Karpas-422 (cell line): Measurements from ENCODE around the gene RPA3. TPM values are rescaled to one million over a fixed set of nuclear protein-coding genes. Genes with fewer than 3 reads are reported as not detected.

ENCODE experiments used
- DNase-seq: peaks from one replicate; pipeline ENCODE4 v3.0.0-alpha.2; 2015
- H2AFZ ChIP-seq: fragments of 200-600 bp; sonication (generic); 2 replicates; pipeline ENCODE4 v1.6.1; 2014; ENCODE audit warnings: antibody characterized with exemption, low read length, mixed read lengths
- H3K27ac ChIP-seq: fragments of 200-600 bp; sonication (generic); 2 replicates; pipeline ENCODE4 v1.5.1; 2014; ENCODE audit warnings: mild to moderate bottlenecking, low read length, moderate library complexity
- H3K27me3 ChIP-seq: fragments of 200-600 bp; sonication (generic); 2 replicates; pipeline ENCODE4 v1.6.1; 2014; ENCODE audit warnings: low read length, mixed read lengths
- H3K36me3 ChIP-seq: fragments of 200-600 bp; sonication (generic); 2 replicates; pipeline ENCODE4 v1.6.1; 2014; ENCODE audit warnings: low read length, mixed read lengths; ENCODE audit not compliant: insufficient read depth
- H3K4me1 ChIP-seq: fragments of 200-600 bp; sonication (generic); 2 replicates; pipeline ENCODE4 v1.6.1; 2014; ENCODE audit warnings: mild to moderate bottlenecking, low read length, mixed read lengths
- H3K4me2 ChIP-seq: fragments of 200-600 bp; sonication (generic); 2 replicates; pipeline ENCODE4 v1.6.1; 2014; ENCODE audit warnings: low read length, low read depth, mild to moderate bottlenecking; ENCODE audit not compliant: poor library complexity, severe bottlenecking
- H3K4me3 ChIP-seq: fragments of 200-600 bp; sonication (generic); 2 replicates; pipeline ENCODE4 v1.5.1; 2014; ENCODE audit warnings: mild to moderate bottlenecking, antibody characterized with exemption, low read length, mixed read lengths
- H3K79me2 ChIP-seq: fragments of 200-600 bp; sonication (generic); 2 replicates; pipeline ENCODE4 v1.6.1; 2014; ENCODE audit warnings: mild to moderate bottlenecking, low read length, mixed read lengths
- H3K9ac ChIP-seq: fragments of 200-600 bp; sonication (generic); 2 replicates; pipeline ENCODE4 v1.6.0; 2014; ENCODE audit warnings: low read length
- H3K9me2 ChIP-seq: fragments of 200-600 bp; sonication (generic), shearing (Covaris generic); replicated peaks from 2 replicates; pipeline ENCODE4 v1.6.0; 2014; ENCODE audit warnings: mild to moderate bottlenecking, low read length, moderate library complexity; ENCODE audit not compliant: insufficient read depth
- H3K9me3 ChIP-seq: fragments of 300-700, 200-600 bp; sonication (generic); 2 replicates; pipeline ENCODE4 v1.6.1; 2014; ENCODE audit warnings: low read length, mixed read lengths
- H4K20me1 ChIP-seq: fragments of 200-600 bp; sonication (generic); 2 replicates; pipeline ENCODE4 v1.6.1; 2014; ENCODE audit warnings: mild to moderate bottlenecking, antibody characterized with exemption, low read length, low read depth; ENCODE audit not compliant: insufficient read depth
- total RNA-seq: library from RNA; depleted of rRNA; stranded (reverse); fragments of >200 nt; shearing (Covaris generic); gene quantifications from 2 replicates; pipeline ENCODE4 v1.2.3, GENCODE V29; 2014; ENCODE audit warnings: low replicate concordance

The RPA3 gene
- total RNA-seq, 1 experiment from 2014 or later, result 44.0 TPM

DNA sequence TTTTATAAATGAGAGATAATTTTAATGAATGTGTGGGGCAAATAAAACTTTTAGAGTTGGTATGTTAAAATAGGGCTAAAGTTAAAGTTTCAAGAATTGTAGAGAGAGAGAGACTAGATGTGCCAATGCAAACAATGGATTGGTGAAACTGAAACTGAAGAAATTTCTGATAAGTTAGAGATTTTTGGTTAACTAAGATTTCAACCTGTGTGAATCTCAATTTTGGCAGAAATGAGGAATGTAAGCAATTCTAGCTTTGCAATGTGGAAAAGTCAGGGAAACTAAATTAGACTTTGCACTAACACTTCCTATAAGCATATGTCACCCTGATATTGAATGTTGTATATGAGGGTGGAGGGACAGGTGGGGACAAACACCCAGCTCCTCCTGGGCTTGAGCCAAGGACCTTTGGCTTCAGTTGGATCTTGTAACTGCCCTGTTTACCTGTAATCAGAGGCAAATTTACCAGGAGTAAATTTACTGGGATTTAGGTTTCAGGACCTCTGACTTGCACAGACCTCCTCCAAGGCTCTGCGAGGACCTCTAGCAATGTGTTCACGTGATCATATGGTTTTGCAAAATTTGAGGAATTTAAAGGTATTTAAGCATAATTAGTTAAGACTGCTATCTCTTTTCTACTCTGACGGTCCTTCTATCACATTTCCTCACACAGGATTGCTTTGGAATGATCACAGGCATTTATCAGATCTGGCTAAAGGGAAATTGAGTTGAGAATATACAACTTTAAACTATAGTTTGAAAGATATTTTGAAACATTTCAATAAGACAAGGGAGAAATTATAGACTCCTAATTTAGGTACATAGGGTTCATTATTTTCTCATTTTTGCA, 33.1 kb upstream of the RPA3 start:
- Histone ChIP-seq H3K27ac (no peak overlapping the region), H3K9me2 (no peaks in the 10 kb centered on the region), H3K36me3 (no peaks in the 10 kb centered on the region), H3K9ac (no peak overlapping the region), H3K27me3 (no peaks in the 10 kb centered on the region), H3K4me2 (no peak overlapping the region), H3K4me3 (no peak overlapping the region), H3K4me1 (no peaks in the 10 kb centered on the region), H2AFZ (no peak overlapping the region), H4K20me1 (0 out of 2 replicates have a peak, but pooled peaks cover 5% of the 10 kb centered on the region), H3K9me3 (no peaks in the 10 kb centered on the region), H3K79me2 (no peaks in the 10 kb centered on the region)
- no peak for DNase-seq

- H3K9me3 ChIP-seq, result no peaks in the 10 kb centered on the region
Measured at GRCh38 chr7:7750571-7751242, 32.3 kb upstream of the RPA3 start.

GRCh38 chr7:7746458-7746857, 28.1 kb upstream of the RPA3 start:
- 0 out of 2 replicates have a peak, but pooled peaks cover 5% of the 10 kb centered on the region for H4K20me1 ChIP-seq
- no peaks in the 10 kb centered on the region for H3K9me2 ChIP-seq
- H3K79me2 ChIP-seq, result no peaks in the 10 kb centered on the region
- H3K4me1 ChIP-seq, result no peaks in the 10 kb centered on the region
- H3K4me3 ChIP-seq, result no peak overlapping the region
- H3K9ac ChIP-seq, result no peak overlapping the region
- H2AFZ ChIP-seq, result no peak overlapping the region
- H3K4me2 ChIP-seq, result no peak overlapping the region
- no peak for DNase-seq
- H3K27me3 ChIP-seq, result no peaks in the 10 kb centered on the region
- no peaks in the 10 kb centered on the region for H3K9me3 ChIP-seq
- H3K27ac ChIP-seq, result no peak overlapping the region
- no peaks in the 10 kb centered on the region for H3K36me3 ChIP-seq

More at GRCh38 chr7:7750571-7751242, 32.3 kb upstream of the RPA3 start:
- no peaks in the 10 kb centered on the region for H3K9me2 ChIP-seq
- H3K79me2 ChIP-seq, result no peaks in the 10 kb centered on the region
- no peaks in the 10 kb centered on the region for H3K27me3 ChIP-seq
- H3K4me3 ChIP-seq, result no peak overlapping the region
- 0 out of 2 replicates have a peak, but pooled peaks cover 5% of the 10 kb centered on the region for H4K20me1 ChIP-seq
- no peak overlapping the region for H2AFZ ChIP-seq
- no peak overlapping the region for H3K4me2 ChIP-seq
- no peak for DNase-seq
- no peak overlapping the region for H3K27ac ChIP-seq
- no peaks in the 10 kb centered on the region for H3K4me1 ChIP-seq
- no peaks in the 10 kb centered on the region for H3K36me3 ChIP-seq
- H3K9ac ChIP-seq, result no peak overlapping the region

GRCh38 chr7:7745966-7746365, 27.6 kb upstream of the RPA3 start:
- H4K20me1 ChIP-seq, result 0 out of 2 replicates have a peak, but pooled peaks cover 5% of the 10 kb centered on the region
- no peak overlapping the region for H3K4me3 ChIP-seq
- H3K27me3 ChIP-seq, result no peaks in the 10 kb centered on the region
- H3K9ac ChIP-seq, result no peak overlapping the region
- no peaks in the 10 kb centered on the region for H3K79me2 ChIP-seq
- H3K36me3 ChIP-seq, result no peaks in the 10 kb centered on the region
- no peak for DNase-seq
- no peaks in the 10 kb centered on the region for H3K9me3 ChIP-seq
- no peaks in the 10 kb centered on the region for H3K9me2 ChIP-seq
- H3K4me1 ChIP-seq, result no peaks in the 10 kb centered on the region
- H3K4me2 ChIP-seq, result no peak overlapping the region
- H2AFZ ChIP-seq, result no peak overlapping the region
- H3K27ac ChIP-seq, result no peak overlapping the region

DNA sequence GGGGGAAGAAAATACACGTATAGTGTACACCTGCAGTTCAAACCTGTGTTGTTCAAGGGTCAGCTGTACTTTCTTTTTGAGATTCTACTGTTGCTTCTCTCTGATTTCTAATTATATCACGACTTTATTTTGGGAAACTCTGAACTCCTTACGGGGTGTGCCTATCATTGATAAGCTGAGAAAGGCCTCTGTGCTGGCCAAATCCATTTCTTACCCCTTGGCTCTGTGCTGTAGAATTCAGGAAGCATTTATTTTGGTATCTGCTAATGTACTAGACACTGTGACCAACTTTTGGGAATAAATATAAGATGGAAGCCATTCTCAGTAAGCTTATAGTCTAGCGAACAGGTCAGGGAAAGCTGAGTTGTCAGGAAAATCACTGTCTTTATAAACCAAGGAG, 26.9 kb upstream of the RPA3 start:
- no peak overlapping the region for H3K9ac ChIP-seq
- no peaks in the 10 kb centered on the region for H3K9me2 ChIP-seq
- H3K4me1 ChIP-seq, result no peaks in the 10 kb centered on the region
- H3K4me3 ChIP-seq, result no peak overlapping the region
- DNase-seq, result no peak
- H3K27ac ChIP-seq, result no peak overlapping the region
- no peaks in the 10 kb centered on the region for H3K36me3 ChIP-seq
- H2AFZ ChIP-seq, result no peak overlapping the region
- H3K9me3 ChIP-seq, result no peaks in the 10 kb centered on the region
- no peaks in the 10 kb centered on the region for H3K79me2 ChIP-seq
- no peak overlapping the region for H3K4me2 ChIP-seq
- H3K27me3 ChIP-seq, result no peaks in the 10 kb centered on the region
- 0 out of 2 replicates have a peak, but pooled peaks cover 5% of the 10 kb centered on the region for H4K20me1 ChIP-seq

GRCh38 chr7:7742223-7742622, 23.8 kb upstream of the RPA3 start:
- H3K4me3 ChIP-seq, result no peak overlapping the region
- H3K27me3 ChIP-seq, result no peaks in the 10 kb centered on the region
- no peak overlapping the region for H3K4me2 ChIP-seq
- H3K27ac ChIP-seq, result no peak overlapping the region
- H2AFZ ChIP-seq, result no peak overlapping the region
- no peaks in the 10 kb centered on the region for H3K9me3 ChIP-seq
- H3K9ac ChIP-seq, result no peak overlapping the region
- no peaks in the 10 kb centered on the region for H3K36me3 ChIP-seq
- no peaks in the 10 kb centered on the region for H3K79me2 ChIP-seq
- 0 out of 2 replicates have a peak, but pooled peaks cover 2% of the 10 kb centered on the region for H4K20me1 ChIP-seq
- no peaks in the 10 kb centered on the region for H3K4me1 ChIP-seq
- no peak for DNase-seq
- H3K9me2 ChIP-seq, result no peaks in the 10 kb centered on the region

GRCh38 chr7:7740037-7740355, 21.6 kb upstream of the RPA3 start:
- Histone ChIP-seq H3K4me2 (no peak overlapping the region), H3K4me1 (no peaks in the 10 kb centered on the region), H3K4me3 (no peak overlapping the region), H3K27ac (no peak overlapping the region), H3K9ac (no peak overlapping the region), H3K27me3 (no peaks in the 10 kb centered on the region), H2AFZ (no peak overlapping the region), H3K9me3 (no peaks in the 10 kb centered on the region), H3K36me3 (no peaks in the 10 kb centered on the region), H4K20me1 (no peaks in the 10 kb centered on the region), H3K79me2 (no peaks in the 10 kb centered on the region), H3K9me2 (no peaks in the 10 kb centered on the region)
- no peak for DNase-seq

DNA sequence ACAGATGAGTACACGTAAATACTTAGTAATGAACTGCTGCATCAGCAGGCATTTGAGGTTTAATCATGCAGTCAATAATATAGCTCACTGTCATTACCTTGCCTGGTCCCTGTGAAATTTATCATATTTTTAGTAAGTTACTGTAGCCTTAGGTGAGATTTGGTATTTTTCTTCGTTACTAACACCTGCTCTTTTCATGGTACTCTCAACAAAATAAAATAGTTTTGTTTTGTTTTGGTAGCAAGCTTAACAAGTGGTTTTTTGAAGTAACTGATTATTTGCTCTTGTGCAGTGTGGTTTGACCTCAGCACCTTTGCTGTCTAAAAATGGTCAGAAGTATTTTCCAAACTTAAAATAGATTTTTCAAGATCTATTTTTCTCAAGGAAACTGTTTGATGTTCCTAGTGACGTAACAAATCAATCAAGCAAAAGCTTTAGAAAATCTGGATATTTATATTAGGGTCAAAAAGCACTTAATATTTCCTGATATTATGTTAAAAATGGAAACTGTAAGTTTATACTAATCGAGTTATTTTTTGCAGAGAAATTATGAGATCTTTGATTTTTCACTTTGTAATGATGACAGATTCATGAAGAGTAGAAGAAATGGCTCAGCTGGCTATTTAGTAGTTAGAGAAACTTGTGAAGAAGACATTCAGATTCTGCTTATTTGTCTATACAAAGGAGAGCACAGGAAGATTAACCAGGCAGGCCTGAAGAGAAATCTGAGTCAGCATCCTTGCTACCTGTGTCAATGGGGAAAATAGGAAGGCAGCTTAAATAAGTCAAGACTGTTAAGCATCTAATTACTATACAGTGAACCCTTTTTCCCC, 21.0 kb upstream of the RPA3 start:
- H3K9me3 ChIP-seq, result no peaks in the 10 kb centered on the region
- DNase-seq, result no peak
- H3K27me3 ChIP-seq, result no peaks in the 10 kb centered on the region
- no peak overlapping the region for H3K9ac ChIP-seq
- H3K4me2 ChIP-seq, result no peak overlapping the region
- no peaks in the 10 kb centered on the region for H3K36me3 ChIP-seq
- no peak overlapping the region for H3K4me3 ChIP-seq
- H2AFZ ChIP-seq, result no peak overlapping the region
- no peak overlapping the region for H3K27ac ChIP-seq
- no peaks in the 10 kb centered on the region for H3K79me2 ChIP-seq
- peaks cover 3% of the 10 kb centered on the region; the same call in 1 of the 2 replicates for H3K4me1 ChIP-seq
- H4K20me1 ChIP-seq, result no peaks in the 10 kb centered on the region
- H3K9me2 ChIP-seq, result no peaks in the 10 kb centered on the region
